ENCODE data around the gene CD84. TPM values are rescaled to one million over a fixed set of nuclear protein-coding genes. Genes with fewer than 3 reads are reported as not detected.
A peak's percentile ranks its signal among the peaks of the same experiment; 100 is the strongest.

CD84 gene
- polyA plus RNA-seq, 3 donors = 14.5 to 33.5 (median 31.8) TPM

- H3K9ac ChIP-seq (ENCODE audit: insufficient read depth, low read length, poor library complexity, severe bottlenecking) = no peak overlapping the region
- WGBS (ENCODE audit: insufficient coverage) = 71% methylated on average over 1 of the region's 2 CpGs
These were observed 57.7 kb downstream of the CD84 start for GRCh38 chr1:160521554-160521953.

GRCh38 chr1:160520999-160521398 lies 58.3 kb downstream of the CD84 start:
- no peaks in the 10 kb centered on the region for H3K27me3 ChIP-seq (ENCODE audit: control insufficient read depth in 2 of 2, insufficient read depth in 2 of 2, low read length in 2 of 2)
- no peak overlapping the region for H3K4me3 ChIP-seq (replicated peaks in 1 of 3; ENCODE audit: low read depth in 2 of 3, low read length in 3 of 3)
- Mint-ChIP-seq H3K27me3 (ENCODE audit: low read depth in 3 of 3) (peaks cover 2 to 5% (median 2%) of the 10 kb centered on the region in 3 donors), H3K9me3 (peaks cover 4 to 11% (median 7%) of the 10 kb centered on the region in 7 donors), H3K36me3 (no peaks in the 10 kb centered on the region), H3K27ac (peak overlapping the region in 1 of 7 donors; percentile 69), H3K4me3 (no peak overlapping the region), H3K4me1 (peaks cover 28% of the 10 kb centered on the region)
- H2AFZ ChIP-seq (ENCODE audit: insufficient read depth, low read depth, low read length, poor library complexity, severe bottlenecking) = no peak overlapping the region
- no peaks in the 10 kb centered on the region for H4K20me1 ChIP-seq (ENCODE audit: insufficient read depth, low read length)
- H3K4me2 ChIP-seq (replicated peaks; ENCODE audit: extremely low read depth, low read length, poor library complexity, severe bottlenecking) = no peak overlapping the region
- H3K9ac ChIP-seq (ENCODE audit: insufficient read depth, low read length, poor library complexity, severe bottlenecking) = no peak overlapping the region
- H3K27ac ChIP-seq (ENCODE audit: low read depth in 1 of 2, low read length in 2 of 2) = no peak overlapping the region
- no peaks in the 10 kb centered on the region for H3K9me3 ChIP-seq (replicated peaks in 1 of 2; ENCODE audit: control insufficient read depth in 1 of 2, insufficient read depth in 1 of 2, low read length in 2 of 2)
- H3K79me2 ChIP-seq (ENCODE audit: insufficient read depth, low read length) = no peaks in the 10 kb centered on the region
- H3K4me1 ChIP-seq (ENCODE audit: control insufficient read depth in 1 of 2, insufficient read depth in 2 of 2, low read length in 2 of 2) = peaks cover 0 to 10% of the 10 kb centered on the region in 2 donors
- intact Hi-C loops (cut with micrococcal nuclease) = no loop called here
- no peaks in the 10 kb centered on the region for H3K36me3 ChIP-seq (replicated peaks in 1 of 2; ENCODE audit: control insufficient read depth in 1 of 2, insufficient read depth in 2 of 2, low read length in 2 of 2)
- no peak for TF ChIP-seq CTCF (IDR thresholded peaks at IDR 0.05)
- no CpG with 5 or more reads among the region's 3 CpGs for WGBS (ENCODE audit: insufficient coverage)
- no peak for DNase-seq

More at GRCh38 chr1:160521554-160521953, 57.7 kb downstream of the CD84 start:
- no peak for DNase-seq
- no peak overlapping the region for H2AFZ ChIP-seq (ENCODE audit: insufficient read depth, low read depth, low read length, poor library complexity, severe bottlenecking)
- Mint-ChIP-seq H3K27ac (peak overlapping the region in 2 of 7 donors; percentile 13 to 34), H3K4me1 (peaks cover 28% of the 10 kb centered on the region), H3K9me3 (peaks cover 8 to 16% (median 11%) of the 10 kb centered on the region in 7 donors), H3K4me3 (no peak overlapping the region), H3K36me3 (no peaks in the 10 kb centered on the region), H3K27me3 (ENCODE audit: low read depth in 3 of 3) (peaks cover 2 to 5% (median 2%) of the 10 kb centered on the region in 3 donors)
- no peak overlapping the region for H3K27ac ChIP-seq (ENCODE audit: low read depth in 1 of 2, low read length in 2 of 2)
- H4K20me1 ChIP-seq (ENCODE audit: insufficient read depth, low read length) = no peaks in the 10 kb centered on the region
- H3K9me3 ChIP-seq (replicated peaks in 1 of 2; ENCODE audit: control insufficient read depth in 1 of 2, insufficient read depth in 1 of 2, low read length in 2 of 2) = no peaks in the 10 kb centered on the region
- H3K27me3 ChIP-seq (ENCODE audit: control insufficient read depth in 2 of 2, insufficient read depth in 2 of 2, low read length in 2 of 2) = no peaks in the 10 kb centered on the region
- no peak for TF ChIP-seq CTCF (IDR thresholded peaks at IDR 0.05)
- intact Hi-C loops (cut with micrococcal nuclease) = no loop called here
- H3K36me3 ChIP-seq (replicated peaks in 1 of 2; ENCODE audit: control insufficient read depth in 1 of 2, insufficient read depth in 2 of 2, low read length in 2 of 2) = no peaks in the 10 kb centered on the region
- H3K4me2 ChIP-seq (replicated peaks; ENCODE audit: extremely low read depth, low read length, poor library complexity, severe bottlenecking) = no peak overlapping the region
- no peak overlapping the region for H3K4me3 ChIP-seq (replicated peaks in 1 of 3; ENCODE audit: low read depth in 2 of 3, low read length in 3 of 3)
- H3K4me1 ChIP-seq (ENCODE audit: control insufficient read depth in 1 of 2, insufficient read depth in 2 of 2, low read length in 2 of 2) = peaks cover 0 to 10% of the 10 kb centered on the region in 2 donors
- H3K79me2 ChIP-seq (ENCODE audit: insufficient read depth, low read length) = no peaks in the 10 kb centered on the region

Data from CD14-positive monocyte (primary cell).